ENCODE measurements around the gene YIF1B.

YIF1B gene

GRCh38 chr19:38265921-38266429, 49.8 kb downstream of the YIF1B start:
- Histone ChIP-seq H2AFZ (ENCODE audit: low read depth, low read length, severe bottlenecking) (no peak overlapping the region), H3K9me3 (ENCODE audit: insufficient read depth, low read length) (no peaks in the 10 kb centered on the region), H3K4me2 (ENCODE audit: low read depth, low read length, poor library complexity, severe bottlenecking) (peak overlapping the region; percentile 87), H3K4me3 (ENCODE audit: insufficient read depth, low read length, poor library complexity, severe bottlenecking) (no peak overlapping the region), H3K27me3 (ENCODE audit: low read length) (no peaks in the 10 kb centered on the region), H4K20me1 (ENCODE audit: low read depth, low read length) (no peaks in the 10 kb centered on the region), H3F3A (ENCODE audit: insufficient read depth) (peaks cover 14% of the 10 kb centered on the region), H3K79me2 (ENCODE audit: insufficient read depth, low read length) (no peaks in the 10 kb centered on the region), H3K36me3 (ENCODE audit: low read length) (no peaks in the 10 kb centered on the region), H3K27ac (ENCODE audit: low read depth, low read length) (no peak overlapping the region), H3K9ac (ENCODE audit: low read length) (no peak overlapping the region), H3K9me2 (replicated peaks; ENCODE audit: insufficient read depth, low read length) (no peaks in the 10 kb centered on the region)
- no peak for TF ChIP-seq CTCF (IDR thresholded peaks at IDR 0.05; ENCODE audit: insufficient read depth, low read length, poor library complexity, severe bottlenecking)
- no peak for TF ChIP-seq EZH2phosphoT487 (conservative IDR thresholded peaks at IDR 0.05; ENCODE audit: low read length)

GRCh38 chr19:38265213-38265861, 50.4 kb downstream of the YIF1B start:
- H3K27ac ChIP-seq (ENCODE audit: low read depth, low read length) = no peak overlapping the region
- H3K9me3 ChIP-seq (ENCODE audit: insufficient read depth, low read length) = no peaks in the 10 kb centered on the region
- H3K9me2 ChIP-seq (replicated peaks; ENCODE audit: insufficient read depth, low read length) = no peaks in the 10 kb centered on the region
- peak overlapping the region; percentile 60 for H3K9ac ChIP-seq (ENCODE audit: low read length)
- no peaks in the 10 kb centered on the region for H3K27me3 ChIP-seq (ENCODE audit: low read length)
- H2AFZ ChIP-seq (ENCODE audit: low read depth, low read length, severe bottlenecking) = peak overlapping the region; percentile 92
- TF ChIP-seq CTCF (IDR thresholded peaks at IDR 0.05; ENCODE audit: insufficient read depth, low read length, poor library complexity, severe bottlenecking) (no peak), EZH2phosphoT487 (conservative IDR thresholded peaks at IDR 0.05; ENCODE audit: low read length) (no peak)
- H3K79me2 ChIP-seq (ENCODE audit: insufficient read depth, low read length) = no peaks in the 10 kb centered on the region
- H4K20me1 ChIP-seq (ENCODE audit: low read depth, low read length) = no peaks in the 10 kb centered on the region
- no peaks in the 10 kb centered on the region for H3K36me3 ChIP-seq (ENCODE audit: low read length)
- peak overlapping the region; percentile 87 for H3K4me2 ChIP-seq (ENCODE audit: low read depth, low read length, poor library complexity, severe bottlenecking)
- peak overlapping the region; percentile 65 for H3K4me3 ChIP-seq (ENCODE audit: insufficient read depth, low read length, poor library complexity, severe bottlenecking)
- peaks cover 14% of the 10 kb centered on the region for H3F3A ChIP-seq (ENCODE audit: insufficient read depth)

- no peaks in the 10 kb centered on the region for H3K27me3 ChIP-seq (ENCODE audit: low read length)
- H3K4me2 ChIP-seq (ENCODE audit: low read depth, low read length, poor library complexity, severe bottlenecking) = peak within 1 kb of the TSS; percentile 87
- H3F3A ChIP-seq (ENCODE audit: insufficient read depth) = peaks cover 14% of the 10 kb centered on the region
- H3K36me3 ChIP-seq (ENCODE audit: low read length) = no peaks in the 10 kb centered on the region
- H3K4me3 ChIP-seq (ENCODE audit: insufficient read depth, low read length, poor library complexity, severe bottlenecking) = peak within 1 kb of the TSS; percentile 65
- H3K9me2 ChIP-seq (replicated peaks; ENCODE audit: insufficient read depth, low read length) = no peaks in the 10 kb centered on the region
- TF ChIP-seq CTCF (IDR thresholded peaks at IDR 0.05; ENCODE audit: insufficient read depth, low read length, poor library complexity, severe bottlenecking) (no peak), EZH2phosphoT487 (conservative IDR thresholded peaks at IDR 0.05; ENCODE audit: low read length) (no peak)
- peak within 1 kb of the TSS; percentile 98 for H2AFZ ChIP-seq (ENCODE audit: low read depth, low read length, severe bottlenecking)
- no peaks in the 10 kb centered on the region for H3K79me2 ChIP-seq (ENCODE audit: insufficient read depth, low read length)
- H4K20me1 ChIP-seq (ENCODE audit: low read depth, low read length) = no peaks in the 10 kb centered on the region
- H3K9ac ChIP-seq (ENCODE audit: low read length) = peak within 1 kb of the TSS; percentile 60
- no peak within 1 kb of the TSS for H3K27ac ChIP-seq (ENCODE audit: low read depth, low read length)
- no peaks in the 10 kb centered on the region for H3K9me3 ChIP-seq (ENCODE audit: insufficient read depth, low read length)
These were observed 51.1 kb downstream of the YIF1B start, which contains the start of gene SPINT2 for GRCh38 chr19:38264486-38265212. TSS of gene SPINT2 (plus strand) at chr19:38264573. CDS start at chr19:38264893, 320 bp downstream.

Measured in SU-DHL-6 (cell line).